ENCODE measurements around the gene PDCD1LG2.
A peak's percentile ranks its signal among the peaks of the same experiment; 100 is the strongest.

The PDCD1LG2 gene

DNA sequence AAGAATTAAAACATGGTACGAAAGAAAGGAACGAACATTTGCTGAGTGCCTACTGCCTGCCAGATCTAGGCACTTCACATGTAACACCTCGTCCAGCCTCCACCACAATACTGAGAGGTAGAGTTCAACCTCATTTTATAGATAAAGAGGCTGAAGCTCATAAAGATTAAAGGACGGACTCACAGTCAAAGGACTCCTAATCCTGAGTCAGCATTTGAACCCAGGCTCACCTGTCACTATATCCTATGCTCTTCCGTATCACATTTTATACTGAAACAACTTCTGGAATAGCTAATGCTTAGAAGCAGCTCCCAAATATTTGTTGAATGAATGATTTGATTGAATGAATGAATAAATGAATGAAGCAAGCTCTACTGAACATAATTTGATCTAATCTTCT is 22.5 kb downstream of the PDCD1LG2 start:
- no peak for DNase-seq

DNA sequence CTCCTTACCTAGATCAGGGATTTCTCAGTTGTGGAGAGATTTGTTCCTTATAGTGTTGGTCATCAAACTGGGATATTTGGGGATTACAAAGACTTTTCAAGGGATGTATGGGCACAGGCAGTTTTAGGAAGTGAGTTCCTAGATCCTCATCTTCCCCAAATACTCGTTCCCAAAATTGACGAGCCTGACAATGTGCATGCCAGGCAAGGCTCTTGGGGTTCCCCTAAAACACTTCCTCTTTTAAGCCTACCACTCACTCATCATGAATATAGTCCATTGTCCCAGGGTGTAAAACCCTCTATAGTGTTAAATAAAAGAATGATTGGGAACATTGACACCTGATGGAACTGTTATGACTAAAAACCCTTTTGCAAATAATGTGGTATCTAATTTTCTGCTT is 26.4 kb downstream of the PDCD1LG2 start:
- no peak for DNase-seq

DNA sequence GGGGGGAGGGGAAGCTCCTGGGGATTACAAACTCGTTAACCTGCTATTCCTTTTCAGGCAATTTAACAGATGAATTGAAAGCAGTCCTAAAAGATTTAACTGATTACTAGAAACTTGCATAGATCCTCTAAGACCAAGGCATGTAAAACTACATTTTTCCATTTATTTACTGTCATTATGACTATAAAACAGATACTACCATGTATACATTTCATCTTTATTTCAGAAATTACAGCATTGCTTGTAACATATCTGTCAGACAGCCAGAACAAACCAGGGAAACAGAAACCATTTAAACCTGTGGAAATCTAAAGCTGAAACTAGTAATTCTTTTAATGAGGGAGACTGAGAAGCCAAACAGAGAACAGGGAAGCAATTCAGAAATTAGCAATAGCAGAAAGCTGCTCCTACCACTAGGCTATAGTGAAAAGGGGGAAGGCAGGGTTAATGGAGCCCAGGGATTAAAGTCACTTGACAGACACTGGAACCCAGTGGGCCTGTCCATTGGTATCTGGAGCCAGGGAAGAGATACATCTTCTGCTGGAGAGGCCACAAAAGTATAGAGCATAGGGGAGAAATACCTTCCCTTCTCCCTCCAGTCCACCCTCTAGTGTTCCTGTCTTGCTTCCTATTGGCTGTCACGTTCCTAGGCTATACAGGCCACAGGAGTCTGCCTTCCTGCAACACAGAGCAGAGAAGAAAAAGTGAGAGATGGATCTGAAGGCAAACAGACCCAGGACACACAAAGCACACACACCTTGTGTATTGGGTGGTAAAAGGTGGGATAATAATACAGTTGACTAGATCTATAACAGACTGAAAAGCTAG is 33.8 kb downstream of the PDCD1LG2 start:
- no peak for DNase-seq

DNA sequence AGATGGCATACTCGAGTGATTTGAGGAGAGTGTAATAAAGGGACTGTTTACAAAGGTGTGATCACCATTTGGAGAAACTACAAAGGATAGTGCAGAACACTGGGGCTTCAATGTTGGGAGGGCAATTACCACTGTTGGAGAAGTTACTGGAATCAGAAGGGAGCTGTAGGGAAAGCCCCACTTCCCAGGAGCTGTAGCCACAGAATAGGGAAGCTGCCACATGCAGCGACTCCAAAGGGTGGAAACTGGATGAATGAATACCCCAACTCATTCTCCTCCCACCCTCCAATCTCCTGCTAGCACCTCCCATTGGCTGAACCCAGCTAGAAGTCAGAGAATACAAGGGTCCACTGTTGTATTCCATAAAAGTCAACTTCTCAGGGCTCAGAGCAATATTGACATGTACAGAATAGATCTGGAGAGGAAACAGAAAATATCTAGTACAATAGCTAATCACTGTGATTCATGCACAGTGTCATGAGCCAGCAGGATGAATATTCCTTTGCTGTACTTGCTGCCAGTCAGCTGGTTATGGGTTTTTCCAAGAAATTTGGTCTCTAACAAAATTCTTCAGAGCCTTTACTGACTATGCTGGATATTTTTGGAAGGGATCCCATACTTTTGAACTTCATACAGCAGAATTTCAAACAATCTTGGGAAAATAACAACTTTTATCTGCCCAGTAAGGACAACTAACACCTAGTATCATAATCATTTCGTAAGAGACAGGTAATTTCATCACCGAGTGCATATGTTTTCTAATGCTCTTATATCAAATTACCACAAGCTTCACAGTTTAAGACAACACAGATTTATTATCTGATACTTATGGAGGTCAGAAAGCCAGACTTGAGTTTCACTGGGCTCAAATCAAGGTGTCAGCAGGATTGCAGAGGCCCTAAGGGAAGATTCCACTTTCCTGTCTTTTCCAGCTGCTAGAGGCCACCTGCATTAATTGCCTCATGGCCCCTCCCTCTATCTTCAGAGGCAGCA is 39.6 kb downstream of the PDCD1LG2 start:
- no peak for DNase-seq

DNA sequence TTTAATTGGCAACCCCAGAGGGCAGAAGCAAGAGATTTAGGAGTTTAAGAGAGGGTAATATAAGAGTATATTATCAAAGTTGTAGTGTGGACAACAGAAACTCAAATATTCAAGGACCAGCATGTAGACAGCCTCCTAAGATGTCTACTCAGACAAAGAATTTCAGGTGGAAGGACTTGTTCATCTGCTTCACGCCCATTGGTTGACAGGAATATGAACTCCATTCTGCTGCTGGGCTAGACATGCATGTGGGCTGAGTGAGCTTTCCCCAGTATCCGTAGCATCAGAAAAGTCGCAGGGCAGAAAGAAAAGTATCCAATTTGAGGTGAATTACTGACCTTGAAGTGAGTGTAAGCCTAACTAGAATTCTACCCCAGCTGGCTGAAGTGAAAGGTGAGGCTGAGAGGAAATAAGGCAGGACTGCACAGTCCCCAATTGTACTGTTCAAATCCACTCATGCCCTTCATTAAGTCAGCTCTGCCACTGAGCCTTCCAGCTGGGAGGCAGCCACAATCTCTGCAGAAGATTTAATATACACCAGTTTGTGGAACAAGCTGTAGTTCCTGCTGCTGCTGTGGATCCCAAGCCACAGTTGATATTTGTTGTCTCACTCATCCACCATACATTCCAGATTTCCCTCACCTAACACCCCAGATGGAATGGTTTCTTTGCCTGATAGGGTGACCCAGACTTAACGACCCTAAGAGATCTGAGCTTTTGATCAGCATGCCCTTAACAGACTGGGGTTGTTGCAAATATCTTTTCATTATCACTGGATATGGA is 41.2 kb downstream of the PDCD1LG2 start:
- DNase-seq: no peak

DNA sequence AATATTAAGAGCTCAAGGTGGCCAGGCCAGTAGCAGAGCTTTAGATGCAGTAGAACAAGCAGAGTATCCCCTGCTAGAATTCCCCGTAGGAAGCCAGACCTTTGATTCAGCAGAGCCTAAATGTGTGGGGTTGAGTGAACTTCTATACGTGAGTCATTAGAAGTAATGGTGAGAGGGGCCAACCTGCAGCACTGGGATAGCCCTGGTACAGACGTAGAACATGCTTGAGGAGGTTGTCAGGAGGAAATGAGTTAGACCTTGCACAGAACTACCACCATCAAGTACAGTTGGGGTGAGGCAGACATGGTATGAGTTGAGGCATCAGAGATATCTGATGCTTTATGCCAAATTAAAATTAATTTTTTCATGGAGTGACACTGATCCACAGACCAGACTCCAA is 42.0 kb downstream of the PDCD1LG2 start:
- DNase-seq: no peak

DNA sequence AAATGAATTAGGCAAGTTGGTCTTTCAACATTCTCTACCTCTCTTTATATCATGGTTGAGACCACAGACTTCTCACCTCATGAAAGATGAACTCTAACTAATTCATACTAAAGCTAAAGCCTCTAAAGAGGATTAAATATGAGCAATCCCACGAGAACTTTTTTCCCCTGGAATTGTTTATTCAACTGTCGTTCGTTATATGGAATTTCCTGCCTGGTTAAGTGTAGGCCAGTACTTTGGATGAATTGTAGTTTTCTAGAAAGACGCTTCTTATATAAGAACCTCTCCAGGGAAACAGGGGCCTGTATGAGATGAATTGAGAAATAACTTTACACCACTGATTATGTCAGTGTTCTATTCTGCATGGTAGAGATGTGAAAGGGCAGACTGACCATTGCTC is 42.9 kb downstream of the PDCD1LG2 start:
- no peak for DNase-seq

DNA sequence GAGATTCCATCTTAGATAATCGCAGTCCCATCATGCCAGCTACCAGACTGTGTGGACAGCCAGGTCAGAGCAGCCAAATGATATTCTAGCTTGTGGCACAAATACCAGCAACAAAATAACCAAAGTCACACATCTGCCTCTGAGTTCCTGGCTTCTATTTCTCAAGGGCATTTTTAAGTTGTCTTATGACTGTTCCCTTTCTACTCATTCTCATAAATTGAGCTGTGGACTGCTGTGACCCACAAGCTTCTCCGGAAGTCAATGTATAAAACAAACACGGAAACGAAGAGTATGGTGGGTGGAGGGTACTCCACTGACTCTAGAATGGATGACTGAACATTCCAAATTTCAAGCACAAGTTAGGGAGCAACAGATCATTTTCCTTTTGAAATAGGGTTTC is 43.9 kb downstream of the PDCD1LG2 start:
- DNase-seq: no peak

DNA sequence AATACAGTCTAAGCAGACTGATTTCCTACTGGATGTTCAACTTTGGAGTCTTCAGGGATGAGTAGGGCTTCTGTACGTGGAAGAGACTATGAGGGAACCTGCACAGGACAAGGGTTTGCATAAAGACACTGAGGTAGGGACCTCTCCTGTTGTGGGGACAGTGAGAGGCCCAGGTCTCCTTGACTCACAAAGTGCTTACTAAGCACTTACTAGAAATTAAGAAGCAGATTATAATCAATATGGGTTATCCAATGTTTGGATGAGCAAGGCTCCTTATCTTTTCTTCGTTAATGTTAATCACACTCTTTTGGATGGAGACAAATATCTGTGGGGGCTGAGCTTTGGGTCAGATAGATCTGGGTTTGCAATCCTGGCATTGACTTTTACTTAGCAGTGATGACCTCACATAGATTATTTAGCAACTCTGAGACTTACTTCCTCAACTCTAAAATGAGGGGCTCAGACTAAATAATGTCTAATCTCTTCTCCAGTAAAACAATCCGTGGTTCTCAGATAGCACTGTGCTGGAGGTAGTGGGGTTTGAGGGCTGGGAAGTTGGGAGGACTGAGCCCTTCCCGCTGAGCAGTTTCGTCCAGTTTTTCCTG is 45.9 kb downstream of the PDCD1LG2 start:
- DNase-seq: no peak

DNA sequence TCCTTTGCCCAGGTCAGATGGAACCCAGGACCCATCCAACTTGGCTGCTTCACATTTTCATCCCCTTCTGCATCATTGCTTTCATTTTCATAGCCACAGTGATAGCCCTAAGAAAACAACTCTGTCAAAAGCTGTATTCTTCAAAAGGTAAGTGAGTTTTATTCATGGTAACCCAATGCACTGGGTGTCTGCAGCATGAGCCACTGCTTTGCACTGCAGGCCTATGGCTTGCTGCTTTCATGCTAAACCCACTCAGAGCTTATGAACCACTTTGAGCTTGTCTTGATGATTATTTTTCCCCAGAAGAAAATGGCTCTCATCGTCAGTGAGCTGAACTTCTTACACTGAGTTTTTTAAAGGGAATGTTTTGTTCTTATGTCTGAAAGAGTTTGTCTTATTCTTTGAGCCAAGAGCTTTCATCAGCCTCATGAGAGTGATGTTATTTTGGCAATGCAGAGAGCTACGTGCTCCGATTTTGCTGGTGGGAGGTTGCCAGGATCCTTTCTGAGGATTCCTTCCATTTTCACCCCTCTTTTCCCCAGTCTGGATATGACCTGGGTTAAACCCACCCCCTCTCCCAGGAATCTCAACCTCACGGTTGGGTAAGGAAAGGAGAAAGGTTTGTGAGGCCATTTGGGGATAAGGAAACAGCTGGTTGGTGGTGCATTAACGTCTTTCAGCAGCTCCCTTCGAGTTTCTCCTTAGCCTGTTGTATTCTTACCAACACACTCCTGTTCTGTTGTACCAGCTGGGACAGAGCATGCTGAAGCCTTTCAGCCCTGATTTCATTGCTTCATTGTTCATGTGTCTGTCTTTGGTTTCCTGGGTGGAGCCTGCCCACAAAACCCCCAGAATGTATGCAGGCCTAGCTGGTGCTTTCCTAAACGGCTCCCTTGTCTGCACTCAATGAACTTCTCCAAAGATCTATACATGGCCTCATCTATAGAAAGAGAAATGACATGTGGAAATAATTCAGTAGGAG is 47.6 kb downstream of the PDCD1LG2 start:
- DNase-seq: peak in 1 of 2 experiments; percentile 42

DNA sequence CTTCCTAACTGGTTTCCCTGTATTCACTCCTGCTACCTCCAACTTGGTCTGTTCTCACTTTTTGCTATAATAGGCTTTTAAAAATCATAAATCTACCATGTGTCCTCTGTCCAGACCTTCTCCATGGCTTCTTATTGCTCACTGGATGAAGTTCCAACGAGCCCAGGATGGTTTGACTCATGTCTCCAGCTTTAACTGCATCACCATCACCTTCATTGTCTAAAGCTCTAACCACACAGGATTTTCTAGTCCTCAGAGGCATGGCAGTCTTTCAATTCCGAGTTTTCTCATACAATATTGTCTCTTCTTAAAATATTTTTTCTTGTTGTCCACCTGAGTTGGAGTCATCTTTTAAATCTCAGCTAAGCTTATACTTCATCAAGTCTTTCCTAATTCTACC is 49.3 kb downstream of the PDCD1LG2 start:
- DNase-seq: no peak

DNA sequence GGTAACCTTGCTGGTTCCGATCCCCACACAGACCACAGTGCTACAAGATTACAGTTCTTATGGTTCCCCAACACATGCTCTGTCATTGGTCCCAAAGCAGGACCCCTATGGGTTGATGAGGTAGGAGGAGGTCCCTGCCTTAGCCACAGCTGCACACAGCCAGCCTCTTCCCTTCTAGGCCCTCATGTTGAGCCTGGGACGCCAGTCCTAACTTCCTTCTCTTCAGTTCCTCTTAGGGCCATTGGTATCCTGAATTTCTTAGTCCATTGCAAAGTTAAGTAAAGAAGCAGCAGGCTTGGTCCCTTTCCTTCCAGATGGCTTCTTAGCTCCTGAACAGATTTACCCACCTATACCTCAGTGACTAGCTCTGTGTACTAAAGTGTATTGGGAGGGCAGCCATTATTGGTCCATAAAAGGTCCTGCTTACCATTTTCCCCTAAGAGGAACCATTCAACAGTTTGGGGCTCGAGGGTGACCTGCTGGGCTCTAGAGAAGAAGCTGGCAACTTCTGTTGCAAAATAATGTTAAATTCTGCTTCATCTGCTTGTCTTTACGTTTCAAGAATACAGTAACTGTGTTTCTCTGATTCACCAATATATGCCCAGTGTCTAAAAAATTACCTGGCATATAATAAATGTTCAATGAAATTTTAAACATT is 50.2 kb downstream of the PDCD1LG2 start:
- DNase-seq: no peak

DNA sequence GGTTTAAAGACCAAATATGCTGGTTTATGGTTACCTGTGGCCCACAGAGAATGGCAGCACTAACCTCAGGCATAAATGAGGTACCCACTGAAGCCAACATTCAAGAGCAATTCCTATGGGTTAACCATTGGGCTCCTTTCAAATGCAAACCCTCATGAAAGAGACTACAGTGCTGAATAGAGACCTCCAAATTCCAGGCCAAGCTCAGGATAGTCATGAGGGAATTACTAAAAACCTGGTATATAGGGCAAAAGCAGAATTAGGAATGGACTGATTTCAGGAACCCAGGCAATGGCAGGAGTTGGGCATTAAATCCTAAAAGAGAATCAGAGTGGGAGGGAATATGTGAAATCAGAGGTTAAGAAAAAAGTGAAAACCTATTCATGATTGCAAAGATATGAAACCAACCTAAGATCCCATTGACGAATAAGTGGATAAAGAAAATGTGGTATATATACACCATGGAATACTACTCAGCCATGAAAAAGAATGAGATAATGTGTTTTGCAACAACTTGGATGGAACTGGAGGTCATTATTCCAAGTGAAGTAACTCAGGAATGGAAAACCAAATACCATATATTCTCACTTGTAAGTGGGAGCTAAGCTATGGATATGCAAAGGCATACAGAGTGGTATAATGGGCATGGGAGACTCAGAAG is 51.6 kb downstream of the PDCD1LG2 start:
- no peak for DNase-seq

DNA sequence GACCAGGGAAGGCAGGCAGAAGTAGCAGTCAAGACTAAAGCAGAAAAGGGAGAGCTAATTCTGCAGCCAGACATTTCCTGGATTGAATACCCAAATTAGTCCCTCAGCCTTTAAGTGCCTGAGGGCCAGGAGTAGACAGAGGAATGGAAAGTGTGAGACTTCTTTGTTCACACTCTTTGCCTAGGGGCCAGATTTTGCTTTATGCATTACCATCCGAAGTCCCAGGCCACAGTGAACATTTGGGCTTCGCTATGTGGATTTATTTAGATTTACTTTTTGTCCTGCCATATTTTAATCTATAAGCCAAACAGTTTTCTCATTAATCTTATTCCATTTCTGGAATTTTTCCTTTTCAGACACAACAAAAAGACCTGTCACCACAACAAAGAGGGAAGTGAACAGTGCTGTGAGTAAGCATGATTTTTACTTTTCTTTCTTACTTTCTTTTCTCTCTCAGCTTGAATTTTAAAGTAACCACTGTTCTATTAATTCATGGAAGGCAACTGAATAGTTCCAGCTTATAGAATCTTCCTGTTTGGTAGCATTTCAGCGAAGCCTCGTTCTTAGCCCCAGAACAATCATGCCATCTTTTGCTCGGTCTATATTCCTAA is 52.6 kb downstream of the PDCD1LG2 start:
- no peak for DNase-seq

DNA sequence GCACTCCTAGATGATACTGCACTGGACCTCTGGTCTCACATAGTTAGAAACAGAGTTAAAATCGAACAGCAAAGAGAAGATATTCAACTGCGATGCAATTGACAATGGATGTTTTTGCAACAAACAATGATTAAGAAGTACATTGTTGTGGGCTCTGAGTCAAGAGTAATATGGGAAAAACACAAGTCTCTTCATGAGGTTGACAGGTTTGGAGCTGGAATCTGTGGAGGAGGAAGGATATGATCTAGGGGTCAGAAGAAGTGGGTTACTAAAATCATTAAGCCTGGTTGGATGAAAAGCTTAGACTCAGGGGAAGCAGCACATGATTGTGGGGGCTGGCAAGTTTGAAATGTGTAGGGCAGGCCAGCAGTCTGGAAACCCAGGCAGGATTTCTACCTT is 53.1 kb downstream of the PDCD1LG2 start:
- no peak for DNase-seq

DNA sequence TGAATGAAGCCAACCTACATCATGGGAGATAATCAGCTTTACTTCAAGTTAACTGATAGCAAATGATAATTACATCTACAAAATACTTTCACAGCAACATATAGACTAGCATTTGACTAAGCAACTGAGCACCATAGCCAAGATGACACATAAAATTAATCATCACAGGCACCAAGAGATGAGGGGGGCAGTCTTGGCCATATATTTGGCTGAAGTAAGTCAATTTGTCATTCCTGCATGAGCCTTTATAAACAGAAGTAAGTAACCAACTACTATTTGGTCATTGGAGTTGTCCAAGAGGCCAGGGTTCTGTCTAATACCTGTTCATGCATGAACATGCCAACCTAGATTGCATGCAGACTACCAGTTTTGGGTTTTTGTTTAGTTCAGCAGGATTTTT is 53.6 kb downstream of the PDCD1LG2 start:
- DNase-seq: no peak

DNA sequence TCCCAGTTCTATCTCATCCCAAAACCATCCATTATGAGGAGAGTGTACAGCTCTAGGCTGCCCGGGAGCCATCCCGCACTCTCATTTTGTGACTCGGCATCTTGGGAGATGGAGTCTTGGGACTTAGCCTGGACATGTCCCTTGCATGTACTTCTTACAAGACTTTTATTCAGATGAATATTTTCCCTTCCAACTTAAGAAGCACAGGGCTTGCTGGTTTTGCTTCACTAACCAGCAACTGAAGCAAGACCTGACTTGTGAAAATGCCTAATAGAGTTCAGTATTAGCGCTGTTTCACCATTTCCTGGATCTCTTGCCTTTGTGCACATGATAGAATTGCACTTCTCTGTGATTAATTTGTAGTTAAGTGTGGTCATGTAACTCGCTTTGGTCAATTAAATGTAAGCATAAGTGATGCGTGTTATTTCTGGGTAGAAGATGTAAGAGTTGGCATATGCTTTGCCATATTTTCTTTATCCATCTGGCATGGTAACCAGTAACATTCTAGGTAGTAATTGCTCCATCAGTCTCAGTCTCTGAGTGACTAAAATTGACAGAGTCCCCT is 55.8 kb downstream of the PDCD1LG2 start:
- no peak for DNase-seq

DNA sequence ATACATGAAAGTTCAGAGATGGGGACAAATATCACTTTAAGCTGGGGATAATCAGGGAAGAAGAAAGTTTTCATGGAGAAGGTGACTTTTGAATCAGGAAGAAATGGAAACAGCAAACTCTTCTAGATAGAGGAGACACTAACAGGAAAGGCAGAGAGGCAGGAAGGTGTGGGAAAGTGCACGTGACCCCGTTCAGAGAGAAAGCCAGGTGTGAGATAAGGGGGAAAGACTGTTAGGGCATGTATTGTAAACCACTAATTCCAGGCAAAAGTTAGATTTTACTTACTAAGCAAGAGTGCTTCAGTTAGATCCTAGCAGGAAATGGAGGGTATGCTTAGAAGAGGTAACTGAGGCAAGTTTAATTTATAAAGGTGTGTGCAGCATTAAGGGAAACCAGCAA is 58.5 kb downstream of the PDCD1LG2 start:
- DNase-seq: no peak

DNA sequence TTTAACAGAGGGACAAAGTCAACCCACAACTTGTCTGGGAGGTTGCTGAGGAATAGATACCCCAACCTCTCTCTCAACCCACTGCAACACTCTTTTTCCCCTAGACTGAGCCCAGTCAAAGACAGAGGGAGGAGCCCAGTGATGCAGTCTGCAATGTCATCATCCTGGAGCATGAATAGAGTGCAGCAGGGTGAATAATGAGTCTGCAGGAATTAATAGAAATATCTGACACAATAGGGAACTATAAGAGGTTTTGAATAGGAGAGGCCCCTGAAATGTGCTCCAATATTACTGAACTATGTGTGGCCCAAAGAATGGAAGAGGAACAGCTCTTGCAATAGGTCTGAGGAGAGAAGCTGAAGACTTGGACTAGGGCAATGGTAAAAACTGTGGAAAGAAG is 59.1 kb downstream of the PDCD1LG2 start:
- no peak for DNase-seq
